NCI-H2081 (cell line): ENCODE measurements around the gene HOXB3.

Experiments
- DNase-seq, 2 experiments: peaks; one replicate each; lab custom pipeline; 2025; lab: John Stamatoyannopoulos, UW

Gene HOXB3

GRCh38 chr17:48625495-48626244, 35.6 kb upstream of the HOXB3 start:
- DNase-seq: peak; percentile 56 to 75

- DNase-seq: peak; percentile 52 to 59
Measured at GRCh38 chr17:48624544-48625494, 34.8 kb upstream of the HOXB3 start.

- no peak for DNase-seq
Measured at GRCh38 chr17:48624118-48624517, 34.1 kb upstream of the HOXB3 start.

- no peak for DNase-seq
Measured at GRCh38 chr17:48623583-48623982, 33.5 kb upstream of the HOXB3 start.

GRCh38 chr17:48622857-48623256, 32.8 kb upstream of the HOXB3 start:
- DNase-seq: no peak

- DNase-seq: no peak
Measured at GRCh38 chr17:48621410-48622392, 31.7 kb upstream of the HOXB3 start.

- DNase-seq: no peak
Measured at GRCh38 chr17:48620461-48621139, 30.6 kb upstream of the HOXB3 start.

- DNase-seq: no peak
Measured at GRCh38 chr17:48619826-48620449, 29.9 kb upstream of the HOXB3 start.

- peak; percentile 84 to 90 for DNase-seq
Measured at GRCh38 chr17:48618256-48618896, 28.3 kb upstream of the HOXB3 start.

GRCh38 chr17:48617471-48618255, 27.6 kb upstream of the HOXB3 start:
- no peak for DNase-seq

- no peak for DNase-seq
Measured at GRCh38 chr17:48616717-48617470, 26.9 kb upstream of the HOXB3 start.

- DNase-seq: no peak
Measured at GRCh38 chr17:48615963-48616716, 26.1 kb upstream of the HOXB3 start.

- DNase-seq: no peak
Measured at GRCh38 chr17:48615047-48615962, 25.3 kb upstream of the HOXB3 start, which contains the start of gene HOXB8. TSS of gene HOXB8 (minus strand) at chr17:48615292. CDS start at chr17:48614704, 588 bp downstream.

- DNase-seq: peak in 1 of 2 experiments; percentile 54
Measured at GRCh38 chr17:48613862-48614694, 24.0 kb upstream of the HOXB3 start.

GRCh38 chr17:48612854-48613691, 23.0 kb upstream of the HOXB3 start:
- peak in 1 of 2 experiments; percentile 45 for DNase-seq
